Mammary epithelial cell (primary cell): ENCODE measurements around the gene PAQR5.

Experiments
- CTCF ChIP-seq, 2 donors: IDR thresholded peaks in 1 of 2; conservative IDR thresholded peaks in 1 of 2; 2 replicates each; pipeline ENCODE4 v1.5.1; 2011 to 2012; ENCODE audit warnings: inconsistent platforms in 2 of 2, low read length in 2 of 2, mild to moderate bottlenecking in 2 of 2, control low read depth in 1 of 2, low read depth in 1 of 2; ENCODE audit not compliant: insufficient read depth in 1 of 2; ENCODE audit errors: extremely low read depth in 1 of 2
- EZH2 ChIP-seq: IDR thresholded peaks from 2 replicates; pipeline ENCODE4 v1.6.1; 2012; ENCODE audit warnings: low read length, inconsistent platforms, borderline replicate concordance

- no peak for TF ChIP-seq CTCF (conservative IDR thresholded peaks at IDR 0.05 in 1 of 2, IDR thresholded peaks at IDR 0.05 in 1 of 2; ENCODE audit: extremely low read depth in 1 of 2, insufficient read depth in 1 of 2, low read depth in 1 of 2, low read length in 2 of 2)
- no peak for TF ChIP-seq EZH2
These were observed 22.4 kb downstream of the PAQR5 start for GRCh38 chr15:69320977-69321554.
